Left ventricle myocardium inferior (tissue), 1 donor: ENCODE measurements around the gene TLL2. TPM values are rescaled to one million over a fixed set of nuclear protein-coding genes. Genes with fewer than 3 reads are reported as not detected.

ENCODE experiments used
- DNase-seq: peaks from one replicate; pipeline ENCODE4 v3.0.0-alpha.2; 2020
- H3K27ac ChIP-seq: fragments of 200-600 bp; replicated peaks from 2 replicates; pipeline ENCODE4 v1.8.0; 2021
- H3K27me3 ChIP-seq: fragments of 200-600 bp; 2 replicates; pipeline ENCODE4 v1.8.0; 2021; ENCODE audit warnings: low read depth
- H3K36me3 ChIP-seq: fragments of 200-600 bp; 2 replicates; pipeline ENCODE4 v1.8.0; 2021
- H3K4me1 ChIP-seq: fragments of 200-600 bp; 2 replicates; pipeline ENCODE4 v1.8.0; 2021
- H3K4me3 ChIP-seq: fragments of 200-600 bp; 2 replicates; pipeline ENCODE4 v1.8.0; 2021; ENCODE audit warnings: mild to moderate bottlenecking, moderate library complexity
- H3K9me3 ChIP-seq: fragments of 200-600 bp; replicated peaks from 2 replicates; pipeline ENCODE4 v1.8.0; 2021
- CTCF ChIP-seq: fragments of 200-600 bp; IDR thresholded peaks from 2 replicates; pipeline ENCODE4 v1.8.0; 2021; ENCODE audit warnings: antibody characterized with exemption, mild to moderate bottlenecking, borderline replicate concordance
- intact Hi-C: fragments of 100-400 bp; cut with micrococcal nuclease; formaldehyde crosslinking; loops from one replicate; pipeline ENCODE4 v1.11.0; 2022
- total RNA-seq: library from RNA; stranded (reverse); fragmentation: NEBNext Ultra II Directional; extraction: Animal tissue kit (Norgen Biotek cat#: 25700); gene quantifications from one replicate; pipeline ENCODE4 v1.2.1, GENCODE V29; 2021
- donor health status: DM: no; HTN: yes; CAD: no; lungs with severe emphysema.

Gene TLL2
- total RNA-seq, 1 donor from 2014 or later = 7.0 TPM

DNA sequence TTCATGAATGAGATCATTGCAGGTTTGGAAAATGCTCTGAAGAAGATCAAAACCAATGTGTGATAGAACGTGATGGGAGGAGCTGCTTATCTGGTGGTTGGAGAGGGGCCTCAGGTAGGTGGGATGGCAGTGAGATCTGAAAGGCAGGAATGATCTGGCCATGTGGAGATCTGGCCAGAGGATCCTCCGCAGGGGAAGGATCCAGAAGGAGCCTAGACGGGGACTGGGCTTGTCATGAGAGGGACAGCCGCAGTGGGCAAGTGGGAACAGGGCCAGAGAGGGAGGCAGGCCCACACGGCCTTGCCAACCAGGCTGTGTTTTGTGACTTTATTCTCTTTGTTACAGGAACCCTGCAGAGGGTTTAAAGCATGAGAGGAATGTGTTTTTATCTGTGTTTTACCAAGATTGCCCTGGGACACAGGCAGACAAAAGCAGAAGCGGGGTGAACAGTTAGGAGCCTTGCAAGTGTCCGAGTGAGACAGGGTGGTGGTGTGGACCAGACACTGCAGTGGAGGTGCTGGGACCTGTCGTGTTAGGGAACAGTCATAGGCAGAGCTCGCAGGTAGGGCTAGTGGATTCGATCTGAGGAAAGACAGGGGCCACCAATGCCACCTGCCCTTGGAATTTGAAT lies 66.6 kb downstream of the TLL2 start:
- intact Hi-C loops = no loop called here
- no peak overlapping the region for H3K27ac ChIP-seq
- DNase-seq = no peak

DNA sequence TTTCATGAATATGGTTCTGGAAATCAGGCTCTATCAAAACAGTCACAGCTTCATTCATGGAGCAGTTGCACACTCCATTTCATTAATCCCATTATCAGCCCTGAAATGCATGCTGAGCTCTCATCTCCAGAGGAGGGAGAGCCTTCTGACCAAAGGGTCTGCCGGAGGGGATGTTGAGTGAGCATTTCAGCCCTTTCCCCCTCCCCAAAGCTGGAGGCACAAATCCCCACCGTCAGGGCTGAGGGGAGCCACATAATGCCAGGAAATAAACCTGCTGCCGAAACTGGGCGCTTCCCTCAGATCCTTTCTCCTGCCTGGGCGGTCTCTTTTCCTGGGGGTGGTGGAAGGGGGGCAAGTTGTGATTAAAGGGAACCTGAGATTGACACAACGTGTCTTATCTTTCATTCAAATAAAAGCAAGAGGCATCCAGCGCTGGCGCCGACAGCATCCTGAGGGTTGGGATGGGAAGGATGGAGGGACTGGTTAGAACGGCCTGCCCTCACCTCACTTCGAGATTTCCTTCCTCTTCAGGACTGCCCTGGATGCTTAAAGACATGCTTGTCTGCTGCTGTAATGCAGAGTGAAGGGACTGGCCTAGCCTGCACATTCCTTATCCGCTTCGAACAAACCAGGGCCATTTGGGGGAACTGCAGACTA lies 71.6 kb downstream of the TLL2 start:
- H3K36me3 ChIP-seq = no peaks in the 10 kb centered on the region
- H3K27ac ChIP-seq = peak overlapping the region; percentile 62
- intact Hi-C loops = no loop called here
- H3K4me1 ChIP-seq = peaks cover 32% of the 10 kb centered on the region
- no peak overlapping the region for H3K4me3 ChIP-seq
- no peaks in the 10 kb centered on the region for H3K27me3 ChIP-seq
- no peaks in the 10 kb centered on the region for H3K9me3 ChIP-seq
- TF ChIP-seq CTCF = no peak
- DNase-seq = no peak

More for the DNA sequence above, 66.6 kb downstream of the TLL2 start:
- no peaks in the 10 kb centered on the region for H3K9me3 ChIP-seq
- no peak for TF ChIP-seq CTCF
- H3K4me1 ChIP-seq = peaks cover 23% of the 10 kb centered on the region
- H3K36me3 ChIP-seq = no peaks in the 10 kb centered on the region
- no peaks in the 10 kb centered on the region for H3K27me3 ChIP-seq
- H3K4me3 ChIP-seq = no peak overlapping the region

- TF ChIP-seq CTCF = no peak
- no peak for DNase-seq
- H3K27me3 ChIP-seq = no peaks in the 10 kb centered on the region
- H3K27ac ChIP-seq = peak overlapping the region; percentile 62
- no peaks in the 10 kb centered on the region for H3K36me3 ChIP-seq
- no peaks in the 10 kb centered on the region for H3K9me3 ChIP-seq
- intact Hi-C loops = no loop called here
- H3K4me3 ChIP-seq = no peak overlapping the region
- H3K4me1 ChIP-seq = peaks cover 27% of the 10 kb centered on the region
These were observed 72.3 kb downstream of the TLL2 start for GRCh38 chr10:96441322-96441885.

DNA sequence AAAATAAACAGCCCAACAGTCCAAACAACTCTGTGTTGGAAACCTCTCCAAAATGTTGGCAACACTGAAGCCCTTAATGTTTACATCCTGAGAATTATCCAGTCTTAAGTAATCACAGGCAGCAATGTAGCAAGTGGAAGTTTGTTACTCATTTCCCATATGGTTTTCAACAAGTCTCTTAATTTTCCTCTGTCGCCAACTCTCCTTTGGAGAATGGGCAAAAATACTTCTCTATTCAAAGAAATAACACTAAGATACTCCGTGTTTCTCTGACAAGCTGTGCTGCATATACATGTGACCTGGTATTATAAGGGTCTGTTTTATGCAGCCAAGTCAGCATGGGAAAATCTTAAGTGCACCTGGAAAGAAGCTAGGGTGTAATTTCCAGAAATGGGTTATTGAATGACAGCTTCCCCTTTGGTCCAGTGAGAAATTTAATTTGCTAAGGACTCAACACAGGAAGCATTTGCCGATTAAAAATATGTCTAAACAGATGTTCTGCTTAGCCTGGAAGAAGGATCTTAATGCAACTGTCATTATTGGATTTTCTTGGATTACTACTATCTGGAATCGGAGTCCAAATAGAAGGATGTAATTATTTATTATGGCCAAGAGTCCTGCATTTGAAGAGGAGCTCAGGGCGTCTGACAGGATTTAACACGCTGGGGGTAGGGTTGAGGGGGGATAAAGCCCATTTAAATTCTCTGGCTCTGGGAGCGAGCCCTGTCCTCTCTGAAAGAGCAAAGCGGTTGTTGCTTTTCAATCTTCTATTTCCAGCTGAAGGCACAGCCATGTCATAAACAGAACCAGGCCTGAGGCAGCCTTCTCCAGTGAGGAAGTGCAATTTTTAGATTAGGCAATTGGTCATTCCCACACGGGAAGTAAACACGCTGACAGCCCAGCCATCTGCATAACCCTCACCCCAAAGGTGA lies 73.1 kb downstream of the TLL2 start:
- no peaks in the 10 kb centered on the region for H3K36me3 ChIP-seq
- no peak overlapping the region for H3K4me3 ChIP-seq
- H3K27me3 ChIP-seq = no peaks in the 10 kb centered on the region
- no peak for DNase-seq
- TF ChIP-seq CTCF = no peak
- peaks cover 27% of the 10 kb centered on the region for H3K4me1 ChIP-seq
- peak overlapping the region; percentile 62 for H3K27ac ChIP-seq
- peaks cover 2% of the 10 kb centered on the region for H3K9me3 ChIP-seq
- intact Hi-C loops = no loop called here

- H3K4me1 ChIP-seq = peaks cover 27% of the 10 kb centered on the region
- H3K27me3 ChIP-seq = no peaks in the 10 kb centered on the region
- TF ChIP-seq CTCF = no peak
- intact Hi-C loops = no loop called here
- H3K27ac ChIP-seq = peak overlapping the region; percentile 62
- H3K4me3 ChIP-seq = no peak overlapping the region
- no peak for DNase-seq
- no peaks in the 10 kb centered on the region for H3K36me3 ChIP-seq
- H3K9me3 ChIP-seq = peaks cover 7% of the 10 kb centered on the region
These were observed 74.0 kb downstream of the TLL2 start for GRCh38 chr10:96439725-96440124.
